WTC11 (cell line): ENCODE results near the gene SMCR8. TPM values are rescaled to one million over a fixed set of nuclear protein-coding genes. Genes with fewer than 3 reads are reported as not detected.

Source experiments
- ATAC-seq: fragments of 200-7000 bp; cut with Tn5 transposase; 2 replicates; pipeline ENCODE4 v1.10.0; 2021; ENCODE audit warnings: mild to moderate bottlenecking, moderate library complexity
- CTCF ChIA-PET: fragments of 300-600 bp; sonication (Branson Sonifier 250); formaldehyde crosslinking; loops from one replicate; lab custom pipeline; 2021; ENCODE audit warnings: antibody characterized with exemption; lab: Charles Lee
- POLR2A ChIA-PET: fragments of 350-600 bp; sonication (Branson Sonifier 250); formaldehyde crosslinking; loops from one replicate; lab custom pipeline; 2021; ENCODE audit warnings: antibody characterized with exemption; lab: Charles Lee
- DNase-seq: peaks from one replicate; pipeline ENCODE4 v3.0.0; 2021; ENCODE audit warnings: low spot score
- H3K27ac Mint-ChIP-seq: 2 replicates; pipeline ENCODE4 v1.8.0; 2021; ENCODE audit warnings: mixed read lengths
- H3K27me3 Mint-ChIP-seq: 2 replicates; pipeline ENCODE4 v1.8.0; 2021; ENCODE audit warnings: low read depth, mild to moderate bottlenecking, moderate library complexity, mixed read lengths
- H3K36me3 Mint-ChIP-seq: 2 replicates; pipeline ENCODE4 v1.8.0; 2021; ENCODE audit warnings: mixed read lengths
- H3K4me1 Mint-ChIP-seq: 2 replicates; pipeline ENCODE4 v1.8.0; 2022; ENCODE audit warnings: mixed read lengths
- H3K4me3 Mint-ChIP-seq: 2 replicates; pipeline ENCODE4 v1.8.0; 2021; ENCODE audit warnings: mild to moderate bottlenecking, moderate library complexity, mixed read lengths
- H3K9me3 Mint-ChIP-seq: 2 replicates; pipeline ENCODE4 v1.8.0; 2021; ENCODE audit warnings: mixed read lengths
- ARID4B ChIP-seq: sonication (generic); formaldehyde crosslinking; IDR thresholded peaks from 2 replicates; pipeline ENCODE4 v1.8.0; 2023; ENCODE audit warnings: missing genetic modification reagents, mild to moderate bottlenecking, borderline replicate concordance
- ATF2 ChIP-seq: sonication (generic); formaldehyde crosslinking; IDR thresholded peaks from 2 replicates; pipeline ENCODE4 v1.8.1; 2022; ENCODE audit warnings: low read depth, missing genetic modification reagents, borderline replicate concordance
- CREM ChIP-seq: sonication (generic); formaldehyde crosslinking; IDR thresholded peaks from 2 replicates; pipeline ENCODE4 v1.8.1; 2022; ENCODE audit warnings: mild to moderate bottlenecking, missing genetic modification reagents, moderate library complexity
- FOXP1 ChIP-seq: sonication (generic); formaldehyde crosslinking; IDR thresholded peaks from 2 replicates; pipeline ENCODE4 v1.8.0; 2022; ENCODE audit warnings: missing genetic modification reagents, mild to moderate bottlenecking, moderate library complexity, borderline replicate concordance
- FOXP4 ChIP-seq: sonication (generic); formaldehyde crosslinking; IDR thresholded peaks from 2 replicates; pipeline ENCODE4 v1.8.0; 2022; ENCODE audit warnings: mild to moderate bottlenecking, missing genetic modification reagents
- PRDM15 ChIP-seq: sonication (generic); formaldehyde crosslinking; IDR thresholded peaks from 2 replicates; pipeline ENCODE4 v1.8.0; 2022; ENCODE audit warnings: missing genetic modification reagents
- TP53 ChIP-seq: sonication (generic); formaldehyde crosslinking; IDR thresholded peaks from 2 replicates; pipeline ENCODE4 v1.8.1; 2023; ENCODE audit warnings: mild to moderate bottlenecking, missing genetic modification reagents
- ZNF263 ChIP-seq: sonication (generic); formaldehyde crosslinking; IDR thresholded peaks from 2 replicates; pipeline ENCODE4 v1.8.1; 2022; ENCODE audit warnings: low read depth, mild to moderate bottlenecking, moderate library complexity, missing genetic modification reagents
- ZNF425 ChIP-seq: fragments of 250-450 bp; sonication (Bioruptor Pico); conservative IDR thresholded peaks from 2 replicates; pipeline ENCODE4 v1.9.0; 2021; ENCODE audit warnings: mild to moderate bottlenecking
- total RNA-seq: library from RNA; stranded (reverse); gene quantifications from 3 replicates; pipeline ENCODE4 v1.2.3, GENCODE V29; 2021

Gene SMCR8
- total RNA-seq, 1 experiment from 2014 or later, result 19.1 TPM

- no peaks in the 10 kb centered on the region for H3K9me3 Mint-ChIP-seq
- H3K27me3 Mint-ChIP-seq, result no peaks in the 10 kb centered on the region
- no peak for DNase-seq
- ATAC-seq, result no peak
- TF ChIP-seq PRDM15 (CRISPR knock-in tag) (no peak), FOXP1 (CRISPR knock-in tag) (no peak), FOXP4 (CRISPR knock-in tag) (no peak)
- H3K4me1 Mint-ChIP-seq, result no peaks in the 10 kb centered on the region
- no peak overlapping the region for H3K4me3 Mint-ChIP-seq
- POLR2A ChIA-PET, result no interaction called here
- peaks cover 65% of the 10 kb centered on the region for H3K36me3 Mint-ChIP-seq
- no peak overlapping the region for H3K27ac Mint-ChIP-seq
- CTCF ChIA-PET, result no interaction called here
Observed at GRCh38 chr17:18278867-18279266, 36.2 kb upstream of the SMCR8 start.

GRCh38 chr17:18280249-18280648, 34.8 kb upstream of the SMCR8 start:
- TF ChIP-seq ARID4B (no peak), CREM (no peak)
- no peaks in the 10 kb centered on the region for H3K9me3 Mint-ChIP-seq
- POLR2A ChIA-PET, result no interaction called here
- CTCF ChIA-PET, result interaction anchor here (0.6 kb wide), 1 partner anchor 63 kb away, joined by 3 read pairs; no protein-coding TSS in a partner anchor
- no peak for DNase-seq
- no peaks in the 10 kb centered on the region for H3K27me3 Mint-ChIP-seq
- H3K36me3 Mint-ChIP-seq, result peaks cover 74% of the 10 kb centered on the region
- ATAC-seq, result no peak
- no peak overlapping the region for H3K27ac Mint-ChIP-seq
- H3K4me1 Mint-ChIP-seq, result no peaks in the 10 kb centered on the region
- H3K4me3 Mint-ChIP-seq, result no peak overlapping the region

- Mint-ChIP-seq H3K4me3 (no peak overlapping the region), H3K27ac (no peak overlapping the region), H3K9me3 (no peaks in the 10 kb centered on the region), H3K4me1 (no peaks in the 10 kb centered on the region), H3K27me3 (no peaks in the 10 kb centered on the region), H3K36me3 (peaks cover 79% of the 10 kb centered on the region)
- DNase-seq, result no peak
- ChIA-PET POLR2A (no interaction called here), CTCF (interaction anchor here (1.2 kb wide), 1 partner anchor 63 kb away, joined by 3 read pairs; no protein-coding TSS in a partner anchor)
- ATAC-seq, result no peak
- TF ChIP-seq ARID4B, result no peak
- TF ChIP-seq ATF2 (CRISPR knock-in tag), result no peak
- no peak for TF ChIP-seq TP53 (CRISPR knock-in tag)
- no peak for TF ChIP-seq ZNF263 (CRISPR knock-in tag)
- no peak for TF ChIP-seq ZNF425 (CRISPR knock-in tag)
Observed at GRCh38 chr17:18280766-18281371, 34.2 kb upstream of the SMCR8 start.
